Ectodermal cell (in vitro differentiated cells): ENCODE data around the gene OR4C45. TPM values are rescaled to one million over a fixed set of nuclear protein-coding genes. Genes with fewer than 3 reads are reported as not detected.
"Not testable (repeated sequence)": the region's sequence is repeated elsewhere in the genome, so short reads cannot be mapped to it uniquely, and the experiment has no call there.

ENCODE experiments used
- H3K27ac ChIP-seq: 2 replicates; pipeline ENCODE4 v1.7.0; 2013; ENCODE audit warnings: mild to moderate bottlenecking, low read depth, low read length; ENCODE audit not compliant: insufficient read depth, poor library complexity, severe bottlenecking
- H3K27me3 ChIP-seq: 2 replicates; pipeline ENCODE4 v1.7.0; 2013; ENCODE audit warnings: mild to moderate bottlenecking, low read length; ENCODE audit not compliant: insufficient read depth, control insufficient read depth, poor library complexity, severe bottlenecking
- H3K36me3 ChIP-seq: one replicate; pipeline ENCODE4 v1.7.0; 2013; ENCODE audit warnings: low read length; ENCODE audit not compliant: control insufficient read depth, insufficient read depth
- H3K4me1 ChIP-seq: one replicate; pipeline ENCODE4 v1.7.0; 2013; ENCODE audit warnings: low read length; ENCODE audit not compliant: control insufficient read depth, insufficient read depth
- H3K4me3 ChIP-seq: 2 replicates; pipeline ENCODE4 v1.7.0; 2013; ENCODE audit warnings: low read depth, low read length, control low read depth; ENCODE audit not compliant: insufficient read depth
- H3K9me3 ChIP-seq: 2 replicates; pipeline ENCODE4 v1.7.0; 2013; ENCODE audit warnings: mild to moderate bottlenecking, low read length, moderate library complexity; ENCODE audit not compliant: control insufficient read depth
- WGBS, 2 experiments: methylation state at CpG; one replicate each; pipeline ENCODE4 v1.1.7; 2013; ENCODE audit warnings: missing lambda C conversion rate in 2 of 2; 5-methylcytosine and 5-hydroxymethylcytosine counted together
- polyA plus RNA-seq, 4 experiments: library from polyadenylated mRNA; stranded (reverse); fragments of 50-300 nt; gene quantifications; one replicate each; pipeline ENCODE4 v1.2.3, GENCODE V29; 2013

The OR4C45 gene
- not detected for polyA plus RNA-seq (2013, experiment 1 of 4)
- polyA plus RNA-seq (2013, experiment 2 of 4), result not detected
- polyA plus RNA-seq (2013, experiment 3 of 4), result not detected
- not detected for polyA plus RNA-seq (2013, experiment 4 of 4)

DNA sequence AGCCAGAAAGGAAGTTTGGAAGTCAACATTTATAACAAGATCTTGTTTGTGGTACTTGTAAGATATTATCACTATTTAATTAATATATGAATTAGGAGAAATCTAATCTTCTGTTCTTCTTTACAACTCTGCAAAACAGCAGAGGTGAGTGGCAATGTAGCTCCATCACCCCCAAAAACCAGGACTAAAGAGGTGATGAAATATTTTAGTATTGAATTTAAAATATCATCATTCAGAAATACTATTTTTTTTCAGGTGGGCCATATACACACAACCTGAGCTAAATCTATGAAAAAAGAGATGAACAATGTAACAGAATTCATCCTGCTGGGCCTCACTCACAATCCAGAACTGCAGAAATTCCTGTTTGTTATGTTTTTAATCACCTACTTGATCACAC, at the start of gene OR4C45:
Gene OR4C45 (plus strand): TSS at position 301 of the 400 bp plus-strand sequence.
- Histone ChIP-seq H3K27ac (no peak within 1 kb of the TSS), H3K27me3 (no peaks in the 10 kb centered on the region), H3K4me3 (no peak within 1 kb of the TSS), H3K36me3 (no peaks in the 10 kb centered on the region), H3K9me3 (no peaks in the 10 kb centered on the region), H3K4me1 (no peaks in the 10 kb centered on the region)

DNA sequence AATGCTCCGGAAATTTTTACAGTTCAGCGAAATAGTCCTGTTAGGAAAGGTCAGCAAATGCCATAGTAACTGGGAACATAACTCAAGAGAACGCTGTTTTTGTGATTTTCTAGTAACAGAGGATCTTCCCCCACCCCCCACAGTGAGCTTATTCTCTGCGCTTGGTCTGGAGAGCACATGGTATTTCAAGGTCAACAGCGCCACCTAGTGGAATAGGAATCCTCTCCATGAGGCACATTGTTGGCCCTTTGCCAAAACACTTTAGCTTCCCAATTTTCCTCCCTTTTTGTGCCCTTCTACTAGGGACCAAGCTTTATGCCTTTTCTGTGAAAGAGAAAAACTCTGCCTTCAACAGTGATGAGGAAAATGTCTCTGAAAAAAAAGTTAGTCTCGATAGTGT, 37.1 kb upstream of the OR4C45 start:
- 60 to 61% methylated on average over 6 of the region's 6 CpGs for WGBS, 2 experiments
- Histone ChIP-seq H3K4me3 (no peak overlapping the region), H3K27ac (no peak overlapping the region), H3K36me3 (no peaks in the 10 kb centered on the region), H3K9me3 (peaks cover 17% of the 10 kb centered on the region), H3K4me1 (no peaks in the 10 kb centered on the region), H3K27me3 (no peaks in the 10 kb centered on the region)

DNA sequence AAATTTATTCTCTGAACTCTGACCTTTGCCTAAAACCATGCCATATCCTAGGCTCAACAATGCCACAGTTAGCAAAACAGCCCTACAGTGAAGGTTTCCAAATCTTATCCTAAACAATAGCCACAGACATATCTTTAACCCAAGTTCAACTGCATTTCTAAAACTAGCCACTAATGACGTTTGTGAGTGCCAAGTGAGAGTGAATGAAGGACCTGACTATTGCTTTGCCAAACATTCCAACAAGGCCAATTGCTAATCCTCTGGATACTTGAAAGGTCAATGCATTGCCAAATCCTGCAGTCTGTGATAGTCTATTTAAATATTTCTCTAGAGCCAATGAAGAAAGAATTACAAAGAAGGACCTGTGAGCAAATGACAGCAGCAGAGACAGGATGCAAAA, 2.5 kb upstream of the OR4C45 start:
- H3K36me3 ChIP-seq, result no peaks in the 10 kb centered on the region
- no peak overlapping the region for H3K27ac ChIP-seq
- H3K27me3 ChIP-seq, result no peaks in the 10 kb centered on the region
- H3K9me3 ChIP-seq, result peaks cover 10% of the 10 kb centered on the region
- no peaks in the 10 kb centered on the region for H3K4me1 ChIP-seq
- H3K4me3 ChIP-seq, result no peak overlapping the region
- 48 to 67% methylated on average over 1 of the region's 1 CpG for WGBS, 2 experiments

DNA sequence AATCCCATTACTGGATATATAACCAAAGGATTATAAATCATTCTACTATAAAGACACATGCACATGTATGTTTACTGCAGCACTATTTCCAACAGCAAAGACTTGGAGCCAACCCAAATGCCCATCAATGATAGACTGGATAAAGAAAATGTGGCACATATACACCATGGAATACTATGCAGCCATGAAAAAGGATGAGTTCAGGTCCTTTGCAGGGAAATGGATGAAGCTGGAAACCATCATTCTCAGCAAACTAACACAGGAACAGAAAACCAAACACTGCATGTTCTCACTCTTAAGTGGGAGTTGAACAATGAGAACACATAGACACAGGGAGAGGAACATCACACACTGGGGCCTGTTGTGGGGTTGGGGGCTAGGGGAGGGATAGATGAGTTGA, 3.6 kb downstream of the OR4C45 start:
- not testable (repeated sequence) for H3K27me3 ChIP-seq, H3K27ac ChIP-seq, H3K36me3 ChIP-seq, H3K9me3 ChIP-seq, H3K4me3 ChIP-seq, H3K4me1 ChIP-seq

DNA sequence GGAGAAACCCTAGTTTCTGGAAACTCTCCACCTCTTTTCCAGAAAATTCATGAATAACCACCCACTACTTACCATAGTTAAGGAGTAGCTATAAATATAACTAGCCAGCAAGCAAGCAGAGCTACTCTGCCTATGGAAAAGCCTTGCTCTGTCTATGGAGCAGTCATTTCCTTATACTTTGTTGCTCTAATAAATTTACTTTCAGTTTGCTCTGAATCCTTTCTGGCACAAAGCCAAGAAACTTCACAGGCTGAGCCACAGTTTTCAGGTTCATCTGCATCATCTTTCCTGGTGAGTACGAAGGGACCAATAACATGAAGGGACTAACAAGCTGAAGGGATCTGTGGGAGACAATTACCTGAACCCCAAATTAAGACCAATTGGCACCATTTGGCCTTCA, 4.6 kb downstream of the OR4C45 start:
- Histone ChIP-seq H3K4me3 (no peak overlapping the region), H3K4me1 (no peaks in the 10 kb centered on the region), H3K27me3 (no peaks in the 10 kb centered on the region), H3K36me3 (no peaks in the 10 kb centered on the region), H3K9me3 (peaks cover 3% of the 10 kb centered on the region), H3K27ac (no peak overlapping the region)
- 41 to 46% methylated on average over 1 of the region's 1 CpG for WGBS, 2 experiments

DNA sequence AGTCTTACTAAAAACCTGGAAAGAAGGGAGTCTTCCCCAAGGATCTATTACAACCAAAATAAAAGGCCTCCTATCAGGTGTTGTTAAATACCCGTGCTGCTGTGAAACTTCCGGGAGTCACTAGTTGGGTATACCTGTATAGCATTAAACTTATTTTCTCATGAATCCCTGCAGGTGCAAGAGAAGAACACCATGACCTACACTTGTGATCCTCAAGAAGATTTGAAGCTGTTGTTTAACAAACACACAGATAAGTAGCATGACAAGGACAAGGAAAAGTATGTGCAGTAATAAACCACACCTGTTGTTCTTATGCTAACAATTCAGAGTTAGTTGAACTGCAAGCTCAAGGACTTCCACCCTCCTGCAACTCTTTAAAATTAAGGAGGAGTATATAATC, 12.0 kb downstream of the OR4C45 start:
- Histone ChIP-seq H3K27ac (no peak overlapping the region), H3K4me1 (no peaks in the 10 kb centered on the region), H3K9me3 (peaks cover 6% of the 10 kb centered on the region), H3K4me3 (no peak overlapping the region), H3K27me3 (no peaks in the 10 kb centered on the region), H3K36me3 (no peaks in the 10 kb centered on the region)
- WGBS, 2 experiments, result 70 to 88% methylated on average over 2 of the region's 2 CpGs

DNA sequence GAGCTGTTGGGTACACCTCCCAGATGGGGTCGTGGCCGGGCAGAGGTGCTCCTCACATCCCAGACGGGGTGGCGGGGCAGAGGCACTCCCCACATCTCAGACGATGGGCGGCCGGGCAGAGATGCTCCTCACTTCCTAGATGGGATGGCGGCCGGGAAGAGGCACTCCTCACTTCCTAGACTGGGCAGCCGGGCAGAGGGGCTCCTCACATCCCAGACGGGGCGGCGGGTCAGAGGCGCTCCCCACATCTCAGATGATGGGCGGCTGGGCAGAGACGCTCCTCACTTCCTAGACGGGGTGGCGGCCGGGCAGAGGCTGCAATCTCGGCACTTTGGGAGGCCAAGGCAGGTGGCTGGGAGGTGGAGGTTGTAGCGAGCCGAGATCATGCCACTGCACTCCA, 30.4 kb downstream of the OR4C45 start:
- H3K4me1 ChIP-seq, H3K27ac ChIP-seq, H3K9me3 ChIP-seq, H3K4me3 ChIP-seq, H3K27me3 ChIP-seq, H3K36me3 ChIP-seq: not testable (repeated sequence)
- WGBS, 2 experiments, result 90 to 91% methylated on average over 19 to 22 of the region's 22 CpGs

DNA sequence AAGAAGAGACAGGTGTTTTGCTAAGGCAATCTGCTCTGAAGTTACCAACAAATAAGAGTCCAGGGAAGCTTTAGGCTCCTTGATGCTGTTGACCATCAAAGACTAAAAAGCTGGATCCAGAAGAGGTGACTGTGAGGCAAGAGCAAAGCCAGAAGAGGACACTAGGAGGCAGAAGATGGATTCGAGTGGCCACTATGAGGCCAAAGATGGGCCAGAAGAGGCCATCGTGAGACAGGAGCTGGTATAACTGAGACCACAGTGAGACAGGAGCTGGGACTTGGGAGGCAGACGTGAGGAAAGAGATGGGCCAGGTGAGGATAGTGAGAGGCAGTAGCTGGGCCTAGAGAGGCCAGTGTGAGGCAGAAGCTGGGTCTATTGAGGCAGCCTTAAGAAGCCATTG, 37.7 kb downstream of the OR4C45 start:
- Histone ChIP-seq H3K27ac (no peak overlapping the region), H3K4me1 (no peaks in the 10 kb centered on the region), H3K27me3 (no peaks in the 10 kb centered on the region), H3K4me3 (no peak overlapping the region), H3K9me3 (peaks cover 18% of the 10 kb centered on the region), H3K36me3 (no peaks in the 10 kb centered on the region)
- WGBS, 2 experiments, result 52 to 55% methylated on average over 3 of the region's 3 CpGs

DNA sequence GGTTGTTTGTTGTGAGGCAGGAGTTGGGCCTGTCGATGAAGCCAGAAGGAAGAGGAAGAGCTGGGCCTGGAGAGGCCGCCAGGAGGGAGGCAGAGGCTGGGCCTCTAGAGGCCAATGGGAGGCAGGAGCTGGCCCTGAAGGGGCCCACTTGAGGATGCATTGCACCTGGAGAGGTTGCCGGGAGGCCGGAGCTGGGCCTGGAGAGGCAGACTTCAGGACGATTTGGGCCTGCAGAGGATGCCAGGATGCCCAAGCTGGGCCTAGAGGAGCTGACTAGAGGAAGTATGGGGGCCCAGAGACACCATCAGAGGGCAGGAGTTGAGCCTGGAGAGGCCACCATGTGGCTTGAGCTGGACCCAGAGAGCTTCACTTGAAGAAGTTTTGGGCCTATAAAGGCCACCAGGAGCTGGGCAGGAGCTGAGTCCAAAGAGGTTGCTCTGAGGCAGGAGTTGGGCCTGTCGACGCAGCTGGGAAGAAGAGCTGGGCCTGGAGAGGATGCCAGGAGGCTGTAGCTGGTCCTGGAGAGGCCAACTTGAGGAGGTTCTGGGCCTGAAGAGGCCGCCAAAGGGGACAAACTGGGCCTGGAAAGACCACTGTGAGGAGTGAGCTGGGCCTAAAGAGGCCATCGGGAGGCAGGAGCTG, 39.0 kb downstream of the OR4C45 start:
- H3K9me3 ChIP-seq, result peaks cover 18% of the 10 kb centered on the region
- H3K27me3 ChIP-seq, result no peaks in the 10 kb centered on the region
- H3K4me1 ChIP-seq, result no peaks in the 10 kb centered on the region
- H3K4me3 ChIP-seq, result no peak overlapping the region
- WGBS, 2 experiments, result 69 to 73% methylated on average over 9 of the region's 9 CpGs
- H3K27ac ChIP-seq, result no peak overlapping the region
- no peaks in the 10 kb centered on the region for H3K36me3 ChIP-seq

DNA sequence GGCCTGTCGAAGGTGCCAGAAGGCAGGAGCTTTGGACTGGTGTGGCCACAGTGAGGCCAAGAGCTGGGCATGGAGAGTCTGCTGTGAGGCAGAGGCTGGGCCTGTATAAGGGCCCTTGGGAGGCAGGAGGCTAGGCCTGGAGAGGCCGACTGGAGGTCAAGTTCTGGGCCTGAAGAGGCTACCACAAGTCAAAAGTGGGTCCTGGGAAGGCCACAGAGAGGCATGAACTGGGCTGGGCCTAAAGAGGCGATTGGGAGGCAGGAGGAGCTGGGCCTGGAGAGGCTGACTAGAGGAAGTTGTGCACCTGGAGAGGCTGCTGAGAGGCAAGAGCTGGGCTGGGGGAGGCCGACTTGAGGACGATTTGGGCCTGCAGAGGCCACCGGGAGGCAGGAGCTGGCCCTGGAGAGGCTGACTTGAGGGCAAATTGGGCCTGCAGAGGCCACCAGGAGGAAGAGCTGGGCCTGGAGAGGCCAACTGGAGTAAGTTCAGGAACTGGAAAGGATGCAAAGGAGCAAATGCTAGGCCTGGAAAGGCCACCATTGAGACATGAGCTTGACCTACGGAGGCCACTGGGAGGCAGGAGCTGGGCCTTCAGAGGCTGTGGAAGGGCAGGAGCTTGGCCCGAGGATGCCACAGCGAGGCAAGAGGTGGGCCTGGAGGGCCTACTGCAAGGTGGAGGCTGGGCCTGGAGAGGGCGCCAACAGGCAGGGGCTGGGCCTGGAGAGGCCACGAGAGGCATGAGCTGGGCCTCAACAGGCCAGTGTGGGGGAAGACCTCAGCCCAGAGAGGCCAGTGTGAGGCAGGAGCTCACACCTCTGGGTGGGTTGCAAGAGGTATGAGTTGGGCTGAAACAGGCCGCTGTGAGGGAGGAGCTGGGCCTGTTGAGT, 39.8 kb downstream of the OR4C45 start:
- H3K9me3 ChIP-seq, result peaks cover 18% of the 10 kb centered on the region
- 67% methylated on average over 12 of the region's 12 CpGs for whole genome bisulfite sequencing, 2 experiments

More for the DNA sequence above, 39.8 kb downstream of the OR4C45 start:
- no peaks in the 10 kb centered on the region for H3K36me3 ChIP-seq
- no peak overlapping the region for H3K4me3 ChIP-seq
- H3K27me3 ChIP-seq, result no peaks in the 10 kb centered on the region
- H3K27ac ChIP-seq, result no peak overlapping the region
- no peaks in the 10 kb centered on the region for H3K4me1 ChIP-seq
